Nucleus accumbens (tissue), 56 donors: Measurements from ENCODE around the gene ATP6V0C.
"Not testable (repeated sequence)": the region's sequence is repeated elsewhere in the genome, so short reads cannot be mapped to it uniquely, and the experiment has no call there.

Experiments
- DNase-seq, 56 donors: peaks; one replicate each; lab custom pipeline; 2025; lab: John Stamatoyannopoulos, UW

The ATP6V0C gene

GRCh38 chr16:2473999-2474876 is 39.5 kb upstream of the ATP6V0C start:
- DNase-seq = peak in 37 of 56 donors; percentile 19 to 76 (median 45)

GRCh38 chr16:2474877-2475412 is 38.8 kb upstream of the ATP6V0C start, which contains the start of gene TBC1D24:
TBC1D24 (plus strand) TSS chr16:2475127; CDS start chr16:2496149, 21,022 bp downstream.
- DNase-seq = peak in 53 of 56 donors; percentile 36 to 90 (median 76)

- DNase-seq = peak in 3 of 56 donors; percentile 46 to 72 (median 51)
Measured at GRCh38 chr16:2475413-2476344, 38.1 kb upstream of the ATP6V0C start.

GRCh38 chr16:2476345-2476720 is 37.4 kb upstream of the ATP6V0C start:
- no peak for DNase-seq

- no peak for DNase-seq
Measured at GRCh38 chr16:2476741-2477140, 37.0 kb upstream of the ATP6V0C start.

- DNase-seq = no peak
Measured at GRCh38 chr16:2477327-2477726, 36.4 kb upstream of the ATP6V0C start.

- no peak for DNase-seq
Measured at GRCh38 chr16:2478279-2478678, 35.5 kb upstream of the ATP6V0C start.

- not testable (repeated sequence) for DNase-seq
Measured at GRCh38 chr16:2479996-2480395, 33.8 kb upstream of the ATP6V0C start.

- DNase-seq = no peak
Measured at GRCh38 chr16:2480948-2481347, 32.8 kb upstream of the ATP6V0C start.

GRCh38 chr16:2481676-2482075 is 32.1 kb upstream of the ATP6V0C start:
- no peak for DNase-seq

- DNase-seq = no peak
Measured at GRCh38 chr16:2482249-2482648, 31.5 kb upstream of the ATP6V0C start.

GRCh38 chr16:2482708-2483534 is 30.8 kb upstream of the ATP6V0C start:
- DNase-seq = peak in 41 of 56 donors; percentile 10 to 73 (median 46)

- DNase-seq = no peak
Measured at GRCh38 chr16:2483939-2484897, 29.5 kb upstream of the ATP6V0C start.

- DNase-seq = no peak
Measured at GRCh38 chr16:2484898-2485508, 28.7 kb upstream of the ATP6V0C start.

GRCh38 chr16:2485811-2486507 is 27.8 kb upstream of the ATP6V0C start:
- no peak for DNase-seq

- peak in 28 of 56 donors; percentile 11 to 68 (median 35) for DNase-seq
Measured at GRCh38 chr16:2486645-2487516, 26.9 kb upstream of the ATP6V0C start.

- DNase-seq = no peak
Measured at GRCh38 chr16:2487517-2487842, 26.3 kb upstream of the ATP6V0C start.
